GM19463 (cell line): ENCODE measurements around the gene ZCCHC7.

Source experiments
- ATAC-seq: cut with Tn5 transposase; IDR thresholded peaks from one replicate; pipeline ENCODE4 v1.9.1; 2021; ENCODE audit warnings: mild to moderate bottlenecking, moderate library complexity; ENCODE audit not compliant: unreplicated experiment

Gene ZCCHC7

GRCh38 chr9:37246826-37247225 lies 126.5 kb downstream of the ZCCHC7 start:
- no peak for ATAC-seq

GRCh38 chr9:37248651-37249163 lies 128.3 kb downstream of the ZCCHC7 start:
- no peak for ATAC-seq

- ATAC-seq = no peak
These were observed 131.1 kb downstream of the ZCCHC7 start for GRCh38 chr9:37251452-37251851.

GRCh38 chr9:37253377-37253937 lies 133.1 kb downstream of the ZCCHC7 start:
- no peak for ATAC-seq

GRCh38 chr9:37255187-37255586 lies 134.8 kb downstream of the ZCCHC7 start:
- no peak for ATAC-seq

- no peak for ATAC-seq
These were observed 135.8 kb downstream of the ZCCHC7 start for GRCh38 chr9:37255944-37256862.

- ATAC-seq = no peak
These were observed 139.6 kb downstream of the ZCCHC7 start for GRCh38 chr9:37259951-37260350.

- no peak for ATAC-seq
These were observed 142.0 kb downstream of the ZCCHC7 start for GRCh38 chr9:37262410-37262809.

GRCh38 chr9:37264539-37264938 lies 144.2 kb downstream of the ZCCHC7 start:
- ATAC-seq = no peak

GRCh38 chr9:37266630-37267029 lies 146.3 kb downstream of the ZCCHC7 start:
- no peak for ATAC-seq

GRCh38 chr9:37269221-37269620 lies 148.8 kb downstream of the ZCCHC7 start:
- no peak for ATAC-seq

- no peak for ATAC-seq
These were observed 151.3 kb downstream of the ZCCHC7 start for GRCh38 chr9:37271679-37272078.

- no peak for ATAC-seq
These were observed 153.2 kb downstream of the ZCCHC7 start for GRCh38 chr9:37273595-37273994.

- ATAC-seq = no peak
These were observed 161.2 kb downstream of the ZCCHC7 start for GRCh38 chr9:37281541-37281940.

- ATAC-seq = peak; percentile 78
These were observed 163.5 kb downstream of the ZCCHC7 start for GRCh38 chr9:37283730-37284325.

GRCh38 chr9:37284636-37285035 lies 164.3 kb downstream of the ZCCHC7 start:
- ATAC-seq = no peak

GRCh38 chr9:37286530-37287175 lies 166.3 kb downstream of the ZCCHC7 start:
- no peak for ATAC-seq

- ATAC-seq = no peak
These were observed 166.9 kb downstream of the ZCCHC7 start for GRCh38 chr9:37287317-37287716.

GRCh38 chr9:37289631-37290030 lies 169.3 kb downstream of the ZCCHC7 start:
- no peak for ATAC-seq

GRCh38 chr9:37290366-37290939 lies 170.1 kb downstream of the ZCCHC7 start:
- no peak for ATAC-seq

GRCh38 chr9:37290940-37291485 lies 170.6 kb downstream of the ZCCHC7 start:
- ATAC-seq = no peak
